ENCODE results near the gene YEATS2. TPM values are rescaled to one million over a fixed set of nuclear protein-coding genes. Genes with fewer than 3 reads are reported as not detected.

The YEATS2 gene
- polyA plus RNA-seq, 2 of the 4 experiments (the other 2 are of a cell fraction): 11.2 to 15.3 TPM

DNA sequence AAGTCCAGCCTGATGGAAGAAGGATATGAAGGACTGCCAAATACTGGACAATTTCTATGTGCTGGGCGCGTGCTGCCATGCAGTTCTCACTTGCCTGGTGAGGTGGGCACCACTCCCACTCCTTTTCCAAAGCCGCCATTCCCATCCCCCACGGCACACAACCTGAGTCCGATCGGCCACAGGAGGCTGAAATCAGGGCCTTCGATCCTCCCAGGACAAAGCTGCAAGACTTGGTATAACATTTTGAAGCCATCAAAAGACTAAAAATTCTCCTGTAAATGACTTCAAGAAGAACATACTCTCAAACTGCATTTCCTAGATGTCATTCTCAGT is 130.9 kb downstream of the YEATS2 start:
- DNase-seq (ENCODE audit: low read depth in 1 of 2, low spot score in 1 of 2) (no peak), ATAC-seq (no peak), FAIRE-seq (no peak)
- TF ChIP-seq ESRRA (IDR thresholded peaks at IDR 0.05; ENCODE audit: borderline replicate concordance, low read length) (no peak), MAFK (IDR thresholded peaks at IDR 0.05; ENCODE audit: partially characterized antibody) (no peak), FOXS1 (CRISPR knock-in tag; IDR thresholded peaks at IDR 0.05) (no peak), ZSCAN20 (CRISPR knock-in tag; IDR thresholded peaks at IDR 0.05) (no peak), MYC (IDR thresholded peaks at IDR 0.05; ENCODE audit: borderline replicate concordance, low read length) (no peak), JUNB (IDR thresholded peaks at IDR 0.05) (no peak), HOXA7 (CRISPR knock-in tag; IDR thresholded peaks at IDR 0.05) (no peak), SMC3 (IDR thresholded peaks at IDR 0.05) (no peak), CBX2 (IDR thresholded peaks at IDR 0.05; ENCODE audit: borderline replicate concordance, low read depth) (no peak), BHLHE40 (IDR thresholded peaks at IDR 0.05; ENCODE audit: low read depth, low read length) (no peak), HOXB13 (CRISPR knock-in tag; IDR thresholded peaks at IDR 0.05; ENCODE audit: low read depth) (no peak), NPAS2 (CRISPR knock-in tag; IDR thresholded peaks at IDR 0.05; ENCODE audit: borderline replicate concordance) (no peak)
- Histone ChIP-seq H3K27ac (no peak overlapping the region), H3K4me1 (peaks cover 8% of the 10 kb centered on the region; the same call in 2 of the 3 replicates), H3K4me3 (no peak overlapping the region), H3K4me2 (no peak overlapping the region), H3K9me3 (no peaks in the 10 kb centered on the region)
- CTCF ChIA-PET: interaction anchor here (0.5 to 1.7 kb wide), 2 partner anchors 14 to 462 kb away, joined by 3 to 4 read pairs; no protein-coding TSS in a partner anchor
- POLR2A ChIA-PET: no interaction called here
- 93% methylated on average over 7 of the region's 7 CpGs for WGBS (ENCODE audit: missing lambda C conversion rate)

DNA sequence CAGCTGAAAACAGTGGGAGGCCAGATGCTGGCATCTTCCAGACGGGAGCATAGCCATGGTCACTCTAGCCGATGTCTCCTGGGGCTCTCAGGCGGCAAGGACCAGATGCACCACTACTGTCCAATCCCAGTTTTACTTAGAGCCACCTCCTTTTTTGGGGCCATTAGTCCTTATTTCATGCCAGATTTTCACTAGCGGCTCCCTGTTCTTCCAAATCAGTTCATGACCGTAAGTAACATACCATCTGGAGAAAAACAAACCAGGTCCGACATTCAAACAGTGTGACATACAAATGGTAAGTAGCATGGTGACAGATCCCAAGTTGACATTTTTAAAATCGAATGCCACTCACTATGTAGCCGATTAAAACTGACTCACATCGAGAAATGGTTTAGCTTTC is 131.9 kb downstream of the YEATS2 start:
- no peak overlapping the region for H3K27ac ChIP-seq
- ATAC-seq (no peak), DNase-seq (ENCODE audit: low read depth in 1 of 2, low spot score in 1 of 2) (no peak), FAIRE-seq (no peak)
- H3K9me3 ChIP-seq: no peaks in the 10 kb centered on the region
- H3K4me2 ChIP-seq: no peak overlapping the region
- WGBS (ENCODE audit: missing lambda C conversion rate): 92% methylated on average over 9 of the region's 9 CpGs
- H3K4me1 ChIP-seq: no peaks in the 10 kb centered on the region; the same call in 2 of the 3 replicates
- POLR2A ChIA-PET: no interaction called here
- CTCF ChIA-PET: no interaction called here
- TF ChIP-seq, protein P1, sequence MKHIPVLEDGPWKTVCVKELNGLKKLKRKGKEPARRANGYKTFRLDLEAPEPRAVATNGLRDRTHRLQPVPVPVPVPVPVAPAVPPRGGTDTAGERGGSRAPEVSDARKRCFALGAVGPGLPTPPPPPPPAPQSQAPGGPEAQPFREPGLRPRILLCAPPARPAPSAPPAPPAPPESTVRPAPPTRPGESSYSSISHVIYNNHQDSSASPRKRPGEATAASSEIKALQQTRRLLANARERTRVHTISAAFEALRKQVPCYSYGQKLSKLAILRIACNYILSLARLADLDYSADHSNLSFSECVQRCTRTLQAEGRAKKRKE (CRISPR knock-in tag; IDR thresholded peaks at IDR 0.05; ENCODE audit: low read depth): no peak
- TF ChIP-seq MAFK (IDR thresholded peaks at IDR 0.05; ENCODE audit: partially characterized antibody) (no peak), ZC3H11A (IDR thresholded peaks at IDR 0.05) (no peak), FOSL2 (IDR thresholded peaks at IDR 0.05) (no peak), FOSL2 (CRISPR knock-in tag; IDR thresholded peaks at IDR 0.05) (no peak), EHMT2 (IDR thresholded peaks at IDR 0.05; ENCODE audit: low read depth) (no peak), HOXB13 (CRISPR knock-in tag; IDR thresholded peaks at IDR 0.05; ENCODE audit: low read depth) (no peak), ZFP36 (IDR thresholded peaks at IDR 0.05; ENCODE audit: borderline replicate concordance, partially characterized antibody) (no peak), RCOR1 (IDR thresholded peaks at IDR 0.05; ENCODE audit: low read depth, low read length) (no peak), SMC3 (IDR thresholded peaks at IDR 0.05) (no peak), MYC (IDR thresholded peaks at IDR 0.05; ENCODE audit: borderline replicate concordance, low read length) (no peak), TP53 (CRISPR knock-in tag; IDR thresholded peaks at IDR 0.05) (no peak), JUN (IDR thresholded peaks at IDR 0.05) (no peak), BHLHE40 (IDR thresholded peaks at IDR 0.05; ENCODE audit: low read depth, low read length) (no peak), KDM1A (IDR thresholded peaks at IDR 0.05; ENCODE audit: low read depth) (no peak), RAD21 (conservative IDR thresholded peaks at IDR 0.05 in 1 of 2, IDR thresholded peaks at IDR 0.05 in 1 of 2) (no peak), EP300 (IDR thresholded peaks at IDR 0.05) (no peak)
- TF ChIP-seq, protein P2, sequence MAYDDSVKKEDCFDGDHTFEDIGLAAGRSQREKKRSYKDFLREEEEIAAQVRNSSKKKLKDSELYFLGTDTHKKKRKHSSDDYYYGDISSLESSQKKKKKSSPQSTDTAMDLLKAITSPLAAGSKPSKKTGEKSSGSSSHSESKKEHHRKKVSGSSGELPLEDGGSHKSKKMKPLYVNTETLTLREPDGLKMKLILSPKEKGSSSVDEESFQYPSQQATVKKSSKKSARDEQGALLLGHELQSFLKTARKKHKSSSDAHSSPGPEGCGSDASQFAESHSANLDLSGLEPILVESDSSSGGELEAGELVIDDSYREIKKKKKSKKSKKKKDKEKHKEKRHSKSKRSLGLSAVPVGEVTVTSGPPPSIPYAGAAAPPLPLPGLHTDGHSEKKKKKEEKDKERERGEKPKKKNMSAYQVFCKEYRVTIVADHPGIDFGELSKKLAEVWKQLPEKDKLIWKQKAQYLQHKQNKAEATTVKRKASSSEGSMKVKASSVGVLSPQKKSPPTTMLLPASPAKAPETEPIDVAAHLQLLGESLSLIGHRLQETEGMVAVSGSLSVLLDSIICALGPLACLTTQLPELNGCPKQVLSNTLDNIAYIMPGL (CRISPR knock-in tag; IDR thresholded peaks at IDR 0.05; ENCODE audit: borderline replicate concordance): no peak
- TF ChIP-seq, protein P3, sequence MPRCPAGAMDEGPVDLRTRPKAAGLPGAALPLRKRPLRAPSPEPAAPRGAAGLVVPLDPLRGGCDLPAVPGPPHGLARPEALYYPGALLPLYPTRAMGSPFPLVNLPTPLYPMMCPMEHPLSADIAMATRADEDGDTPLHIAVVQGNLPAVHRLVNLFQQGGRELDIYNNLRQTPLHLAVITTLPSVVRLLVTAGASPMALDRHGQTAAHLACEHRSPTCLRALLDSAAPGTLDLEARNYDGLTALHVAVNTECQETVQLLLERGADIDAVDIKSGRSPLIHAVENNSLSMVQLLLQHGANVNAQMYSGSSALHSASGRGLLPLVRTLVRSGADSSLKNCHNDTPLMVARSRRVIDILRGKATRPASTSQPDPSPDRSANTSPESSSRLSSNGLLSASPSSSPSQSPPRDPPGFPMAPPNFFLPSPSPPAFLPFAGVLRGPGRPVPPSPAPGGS (IDR thresholded peaks at IDR 0.05): no peak
- TF ChIP-seq, protein P4, sequence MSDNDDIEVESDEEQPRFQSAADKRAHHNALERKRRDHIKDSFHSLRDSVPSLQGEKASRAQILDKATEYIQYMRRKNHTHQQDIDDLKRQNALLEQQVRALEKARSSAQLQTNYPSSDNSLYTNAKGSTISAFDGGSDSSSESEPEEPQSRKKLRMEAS (IDR thresholded peaks at IDR 0.05): no peak
- no peak overlapping the region for H3K4me3 ChIP-seq
